ENCODE data around the gene MEGF10. TPM values are rescaled to one million over a fixed set of nuclear protein-coding genes. Genes with fewer than 3 reads are reported as not detected.
"Not testable (repeated sequence)": the region's sequence is repeated elsewhere in the genome, so short reads cannot be mapped to it uniquely, and the experiment has no call there.

The MEGF10 gene
- total RNA-seq, 4 donors from 2014 or later: 0.27 to 5.4 (median 0.97) TPM

DNA sequence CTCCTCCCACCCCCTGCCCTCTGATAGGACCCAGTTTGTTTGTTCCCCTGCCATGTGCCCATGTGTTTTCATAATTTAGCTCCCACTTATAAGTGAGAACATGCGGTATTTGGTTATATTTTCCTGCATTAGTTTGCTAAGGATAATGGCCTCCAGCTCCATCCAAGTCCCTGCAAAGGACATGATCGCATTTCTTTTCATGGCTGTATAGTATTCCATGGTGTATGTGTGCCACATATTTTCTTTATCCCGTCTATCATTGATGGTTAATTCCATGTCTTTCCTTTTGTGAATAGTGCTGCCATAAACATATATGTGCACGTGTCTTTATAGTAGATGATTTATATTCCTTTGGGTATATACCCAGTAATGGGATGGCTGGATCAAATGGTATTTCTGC lies 19.9 kb upstream of the MEGF10 start:
- not testable (repeated sequence) for H3K4me3 ChIP-seq, H3K36me3 ChIP-seq, H3K4me1 ChIP-seq, H3K27ac ChIP-seq, H3K27me3 ChIP-seq, ATAC-seq
- 86 to 96% methylated on average over 3 to 4 of the region's 4 CpGs for WGBS, 2 donors (ENCODE audit: low coverage in 1 of 2)
- H3K9me3 ChIP-seq: peaks cover 0 to 22% (median 0%) of the 10 kb centered on the region in 3 donors

DNA sequence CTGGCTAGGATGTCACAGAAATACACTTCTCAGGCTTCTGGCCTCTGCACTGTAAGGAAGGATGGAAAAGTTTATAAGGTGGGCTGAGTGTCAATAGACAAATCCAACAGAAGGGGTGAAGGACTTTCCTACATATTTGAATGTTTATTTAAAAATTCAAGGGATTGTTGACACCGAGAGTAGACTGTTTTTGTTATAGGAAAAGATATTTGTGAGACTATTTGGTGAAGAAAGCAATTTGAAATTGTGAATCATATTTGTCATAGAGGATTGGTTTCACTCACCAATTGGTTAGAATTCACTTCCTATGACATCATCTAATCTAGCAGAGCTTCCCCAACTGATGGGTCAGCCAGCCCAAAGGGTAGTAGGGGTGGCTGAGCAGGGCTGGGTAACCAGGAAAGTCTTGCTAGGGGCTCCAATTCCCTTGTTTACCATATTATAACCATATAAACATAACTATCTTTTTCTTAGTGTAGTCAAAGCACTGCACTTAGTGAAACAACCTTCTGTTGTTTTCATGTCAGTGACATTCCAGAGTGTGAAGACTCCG lies 14.9 kb upstream of the MEGF10 start:
- Histone ChIP-seq H3K27me3 (peaks cover 6% of the 10 kb centered on the region), H3K9me3 (peaks cover 0 to 19% (median 0%) of the 10 kb centered on the region in 3 donors), H3K27ac (no peak overlapping the region), H3K4me3 (no peak overlapping the region), H3K36me3 (no peaks in the 10 kb centered on the region), H3K4me1 (no peaks in the 10 kb centered on the region)
- 47 to 51% methylated on average over 2 of the region's 2 CpGs for WGBS, 2 donors (ENCODE audit: low coverage in 1 of 2)
- TF ChIP-seq, protein P1, sequence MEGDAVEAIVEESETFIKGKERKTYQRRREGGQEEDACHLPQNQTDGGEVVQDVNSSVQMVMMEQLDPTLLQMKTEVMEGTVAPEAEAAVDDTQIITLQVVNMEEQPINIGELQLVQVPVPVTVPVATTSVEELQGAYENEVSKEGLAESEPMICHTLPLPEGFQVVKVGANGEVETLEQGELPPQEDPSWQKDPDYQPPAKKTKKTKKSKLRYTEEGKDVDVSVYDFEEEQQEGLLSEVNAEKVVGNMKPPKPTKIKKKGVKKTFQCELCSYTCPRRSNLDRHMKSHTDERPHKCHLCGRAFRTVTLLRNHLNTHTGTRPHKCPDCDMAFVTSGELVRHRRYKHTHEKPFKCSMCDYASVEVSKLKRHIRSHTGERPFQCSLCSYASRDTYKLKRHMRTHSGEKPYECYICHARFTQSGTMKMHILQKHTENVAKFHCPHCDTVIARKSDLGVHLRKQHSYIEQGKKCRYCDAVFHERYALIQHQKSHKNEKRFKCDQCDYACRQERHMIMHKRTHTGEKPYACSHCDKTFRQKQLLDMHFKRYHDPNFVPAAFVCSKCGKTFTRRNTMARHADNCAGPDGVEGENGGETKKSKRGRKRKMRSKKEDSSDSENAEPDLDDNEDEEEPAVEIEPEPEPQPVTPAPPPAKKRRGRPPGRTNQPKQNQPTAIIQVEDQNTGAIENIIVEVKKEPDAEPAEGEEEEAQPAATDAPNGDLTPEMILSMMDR (IDR thresholded peaks at IDR 0.05): no peak
- no peak for TF ChIP-seq POLR2AphosphoS5 (IDR thresholded peaks at IDR 0.05)
- TF ChIP-seq EP300 (IDR thresholded peaks at IDR 0.05): no peak
- TF ChIP-seq POLR2A (IDR thresholded peaks at IDR 0.05): no peak
- ATAC-seq: no peak

GRCh38 chr5:127280491-127281220 lies 9.9 kb upstream of the MEGF10 start:
- Histone ChIP-seq H3K27me3 (peaks cover 11% of the 10 kb centered on the region), H3K4me3 (no peak overlapping the region), H3K27ac (no peak overlapping the region), H3K4me1 (no peaks in the 10 kb centered on the region), H3K9me3 (no peaks in the 10 kb centered on the region), H3K36me3 (no peaks in the 10 kb centered on the region)
- WGBS, 2 donors (ENCODE audit: low coverage in 1 of 2): 64 to 78% methylated on average over 6 to 9 of the region's 11 CpGs
- ATAC-seq: no peak
- TF ChIP-seq EP300 (IDR thresholded peaks at IDR 0.05) (no peak), POLR2A (IDR thresholded peaks at IDR 0.05) (no peak), POLR2AphosphoS5 (IDR thresholded peaks at IDR 0.05) (no peak)
- TF ChIP-seq, protein P1 (IDR thresholded peaks at IDR 0.05): no peak

- Histone ChIP-seq H3K27ac (no peak overlapping the region), H3K36me3 (no peaks in the 10 kb centered on the region), H3K9me3 (no peaks in the 10 kb centered on the region), H3K4me1 (no peaks in the 10 kb centered on the region), H3K4me3 (no peak overlapping the region), H3K27me3 (peaks cover 11% of the 10 kb centered on the region)
- ATAC-seq: peak; percentile 28
- WGBS, 2 donors (ENCODE audit: low coverage in 1 of 2): 80 to 92% methylated on average over 1 to 2 of the region's 4 CpGs
- TF ChIP-seq POLR2A (IDR thresholded peaks at IDR 0.05) (no peak), EP300 (IDR thresholded peaks at IDR 0.05) (no peak), POLR2AphosphoS5 (IDR thresholded peaks at IDR 0.05) (no peak)
- TF ChIP-seq, protein P1 (IDR thresholded peaks at IDR 0.05): no peak
These were observed 9.0 kb upstream of the MEGF10 start for GRCh38 chr5:127281609-127282008.

- Histone ChIP-seq H3K4me1 (peaks cover 0 to 14% (median 4%) of the 10 kb centered on the region in 3 donors), H3K9me3 (peaks cover 0 to 8% (median 0%) of the 10 kb centered on the region in 3 donors), H3K36me3 (no peaks in the 10 kb centered on the region), H3K4me3 (no peak overlapping the region), H3K27ac (no peak overlapping the region), H3K27me3 (peaks cover 29% of the 10 kb centered on the region)
- no peak for TF ChIP-seq EP300 (IDR thresholded peaks at IDR 0.05)
- no peak for TF ChIP-seq POLR2A (IDR thresholded peaks at IDR 0.05)
- TF ChIP-seq POLR2AphosphoS5 (IDR thresholded peaks at IDR 0.05): no peak
- TF ChIP-seq, protein P1 (IDR thresholded peaks at IDR 0.05): no peak
- no peak for ATAC-seq
- 100% methylated on average over 1 of the region's 1 CpG for WGBS, 2 donors (ENCODE audit: low coverage in 1 of 2)
These were observed 1.9 kb upstream of the MEGF10 start for GRCh38 chr5:127288676-127289075.

All from gastroesophageal sphincter (tissue), 4 donors.